K562 (cell line): ENCODE results near the gene ZGLP1. TPM values are rescaled to one million over a fixed set of nuclear protein-coding genes. Genes with fewer than 3 reads are reported as not detected.

Experiments used
- ATF1 ChIP-seq, 2 experiments: fragments of 450-650 bp in 1 of 2; IDR thresholded peaks; 2 replicates each; pipeline ENCODE4 v1.6.1; 2016; ENCODE audit warnings: missing compliant biosample characterization in 1 of 2, missing genetic modification characterization in 1 of 2
- EP300 ChIP-seq: IDR thresholded peaks from 2 replicates; pipeline ENCODE4 v1.6.1; 2012; ENCODE audit warnings: low read length, improper control_type of control experiment
- GATAD2A ChIP-seq: fragments of 450-650 bp; IDR thresholded peaks from 2 replicates; pipeline ENCODE4 v1.6.1; 2017
- GTF2F1 ChIP-seq: IDR thresholded peaks from 2 replicates; pipeline ENCODE4 v1.6.1; 2011; ENCODE audit warnings: low read depth, low read length, improper control_type of control experiment
- HNRNPL ChIP-seq: fragments of 200-400 bp; formaldehyde crosslinking; IDR thresholded peaks from 2 replicates; pipeline ENCODE4 v1.6.1; 2017; ENCODE audit warnings: low read depth, mild to moderate bottlenecking, low read length
- MXI1 ChIP-seq: IDR thresholded peaks from 2 replicates; pipeline ENCODE4 v1.6.1; 2011; ENCODE audit warnings: low read depth, mild to moderate bottlenecking, improper control_type of control experiment, low read length
- NR1H2 ChIP-seq: sonication (generic); formaldehyde crosslinking; IDR thresholded peaks from 2 replicates; pipeline ENCODE4 v1.4.0; 2020; ENCODE audit warnings: mild to moderate bottlenecking, missing genetic modification reagents
- NR2C2 ChIP-seq, 2 experiments: fragments of 200-800 bp in 1 of 2; sonication (Bioruptor generic) in 1 of 2; sonication (generic) in 1 of 2; formaldehyde crosslinking in 1 of 2; IDR thresholded peaks; 2 replicates each; pipeline versions ENCODE4 v1.6.1 to v1.8.0; 2016 to 2022; ENCODE audit warnings: mild to moderate bottlenecking in 1 of 2, missing compliant biosample characterization in 1 of 2, missing genetic modification characterization in 1 of 2, missing genetic modification reagents in 1 of 2
- RCOR1 ChIP-seq, 2 experiments: IDR thresholded peaks; 2 replicates each; pipeline ENCODE4 v1.6.1; 2012; ENCODE audit warnings: low read depth in 2 of 2, low read length in 2 of 2, borderline replicate concordance in 1 of 2, improper control_type of control experiment in 1 of 2
- TBL1XR1 ChIP-seq, 2 experiments: IDR thresholded peaks; 2 replicates each; pipeline ENCODE4 v1.6.1; 2012; ENCODE audit warnings: improper control_type of control experiment in 2 of 2, low read length in 2 of 2, mild to moderate bottlenecking in 1 of 2
- ZNF408 ChIP-seq: fragments of 250-450 bp; sonication (Bioruptor Pico); IDR thresholded peaks from 2 replicates; pipeline ENCODE4 v1.4.0; 2020; ENCODE audit warnings: low read depth, mild to moderate bottlenecking, moderate library complexity
- ZNF584 ChIP-seq: fragments of 200-800 bp; sonication (Bioruptor generic); IDR thresholded peaks from 2 replicates; pipeline ENCODE4 v1.6.1; 2016; ENCODE audit warnings: low read depth, mild to moderate bottlenecking, missing genetic modification characterization, missing compliant biosample characterization
- polyA plus RNA-seq, 8 experiments: library from polyadenylated mRNA; depleted of rRNA in 4 of 8; stranded (reverse) in 5 of 8; unstranded in 3 of 8; fragments of >200 nt; fragmentation: Nextera tagmentation in 2 of 8; fragmentation: Illumina TruSeq in 1 of 8; extraction: Ambion mirVana in 2 of 8; extraction: Trizol in 1 of 8; gene quantifications; 2 replicates each; pipeline versions ENCODE4 v1.2.1 to v1.2.3, GENCODE V29; 2011 to 2014; ENCODE audit warnings: inconsistent platforms in 1 of 8, missing spikeins in 1 of 8
- total RNA-seq, 7 experiments: library from RNA; depleted of rRNA in 6 of 7; stranded (reverse); fragments of >200 nt in 6 of 7; fragmentation: Illumina TruSeq in 2 of 7; extraction: Trizol in 2 of 7; gene quantifications; 2 replicates each; pipeline versions ENCODE4 v1.2.1 to v1.2.3, GENCODE V29; 2011 to 2021; ENCODE audit warnings: low replicate concordance in 1 of 7
- TF ChIP-seq, protein P1 (sequence below): fragments of 450-650 bp; IDR thresholded peaks from 2 replicates; pipeline ENCODE4 v1.6.1; 2016; ENCODE audit warnings: mild to moderate bottlenecking, moderate library complexity
- TF ChIP-seq, protein P2 (sequence below): sonication (generic); formaldehyde crosslinking; IDR thresholded peaks from 2 replicates; pipeline ENCODE4 v1.8.1; 2022; ENCODE audit warnings: missing genetic modification reagents

ZGLP1 gene
- total and polyA plus RNA-seq, 9 of the 15 experiments (the other 6 are each of a cell fraction or from before 2014, with no cell fraction given), result 0.24 to 4.5 (median 2.2) TPM

DNA sequence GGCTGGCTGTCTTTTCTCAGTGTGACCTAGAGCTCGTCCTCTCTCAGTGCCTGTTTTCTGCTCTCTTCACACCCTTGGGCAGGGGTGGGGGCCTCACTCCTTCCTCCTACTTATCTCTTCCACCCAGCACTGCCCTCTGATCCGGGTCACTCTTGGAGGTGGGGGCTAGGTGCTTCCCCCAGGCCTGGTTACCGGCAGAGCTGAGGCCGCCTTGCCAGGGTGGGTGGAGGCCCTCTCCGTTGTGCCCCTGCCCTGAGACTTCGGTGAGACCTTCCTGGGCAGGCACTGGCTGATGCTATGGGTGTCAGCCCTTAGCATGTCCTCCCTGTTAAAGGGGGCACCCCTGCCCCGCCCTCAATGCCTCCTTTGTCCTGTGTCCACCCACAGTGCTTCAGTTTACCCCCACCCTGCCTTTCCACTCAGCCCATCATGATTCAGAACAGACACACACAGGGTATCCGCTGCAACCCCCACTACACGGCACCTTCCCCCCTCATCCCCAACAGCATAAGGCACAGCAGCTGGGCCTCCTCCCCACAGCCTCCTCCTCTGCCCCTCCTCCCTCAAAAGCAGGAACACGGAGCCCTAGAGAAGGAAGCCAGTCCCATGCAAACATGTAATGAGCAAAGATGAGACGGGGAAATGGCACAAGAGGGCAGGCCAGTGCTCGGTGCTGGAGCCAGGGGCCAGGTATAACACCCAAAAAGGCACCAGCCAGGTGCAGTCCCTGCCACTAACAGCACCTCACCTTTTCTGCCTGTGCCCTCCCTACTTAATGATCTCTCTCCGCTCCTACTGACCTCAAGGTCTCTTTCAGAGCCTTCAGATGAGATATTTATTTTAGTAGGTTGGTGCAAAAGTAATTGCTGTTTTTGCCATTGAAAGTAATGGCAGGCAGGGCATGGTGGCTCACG lies 9.8 kb downstream of the ZGLP1 start (continued):
- TF ChIP-seq, protein P1, sequence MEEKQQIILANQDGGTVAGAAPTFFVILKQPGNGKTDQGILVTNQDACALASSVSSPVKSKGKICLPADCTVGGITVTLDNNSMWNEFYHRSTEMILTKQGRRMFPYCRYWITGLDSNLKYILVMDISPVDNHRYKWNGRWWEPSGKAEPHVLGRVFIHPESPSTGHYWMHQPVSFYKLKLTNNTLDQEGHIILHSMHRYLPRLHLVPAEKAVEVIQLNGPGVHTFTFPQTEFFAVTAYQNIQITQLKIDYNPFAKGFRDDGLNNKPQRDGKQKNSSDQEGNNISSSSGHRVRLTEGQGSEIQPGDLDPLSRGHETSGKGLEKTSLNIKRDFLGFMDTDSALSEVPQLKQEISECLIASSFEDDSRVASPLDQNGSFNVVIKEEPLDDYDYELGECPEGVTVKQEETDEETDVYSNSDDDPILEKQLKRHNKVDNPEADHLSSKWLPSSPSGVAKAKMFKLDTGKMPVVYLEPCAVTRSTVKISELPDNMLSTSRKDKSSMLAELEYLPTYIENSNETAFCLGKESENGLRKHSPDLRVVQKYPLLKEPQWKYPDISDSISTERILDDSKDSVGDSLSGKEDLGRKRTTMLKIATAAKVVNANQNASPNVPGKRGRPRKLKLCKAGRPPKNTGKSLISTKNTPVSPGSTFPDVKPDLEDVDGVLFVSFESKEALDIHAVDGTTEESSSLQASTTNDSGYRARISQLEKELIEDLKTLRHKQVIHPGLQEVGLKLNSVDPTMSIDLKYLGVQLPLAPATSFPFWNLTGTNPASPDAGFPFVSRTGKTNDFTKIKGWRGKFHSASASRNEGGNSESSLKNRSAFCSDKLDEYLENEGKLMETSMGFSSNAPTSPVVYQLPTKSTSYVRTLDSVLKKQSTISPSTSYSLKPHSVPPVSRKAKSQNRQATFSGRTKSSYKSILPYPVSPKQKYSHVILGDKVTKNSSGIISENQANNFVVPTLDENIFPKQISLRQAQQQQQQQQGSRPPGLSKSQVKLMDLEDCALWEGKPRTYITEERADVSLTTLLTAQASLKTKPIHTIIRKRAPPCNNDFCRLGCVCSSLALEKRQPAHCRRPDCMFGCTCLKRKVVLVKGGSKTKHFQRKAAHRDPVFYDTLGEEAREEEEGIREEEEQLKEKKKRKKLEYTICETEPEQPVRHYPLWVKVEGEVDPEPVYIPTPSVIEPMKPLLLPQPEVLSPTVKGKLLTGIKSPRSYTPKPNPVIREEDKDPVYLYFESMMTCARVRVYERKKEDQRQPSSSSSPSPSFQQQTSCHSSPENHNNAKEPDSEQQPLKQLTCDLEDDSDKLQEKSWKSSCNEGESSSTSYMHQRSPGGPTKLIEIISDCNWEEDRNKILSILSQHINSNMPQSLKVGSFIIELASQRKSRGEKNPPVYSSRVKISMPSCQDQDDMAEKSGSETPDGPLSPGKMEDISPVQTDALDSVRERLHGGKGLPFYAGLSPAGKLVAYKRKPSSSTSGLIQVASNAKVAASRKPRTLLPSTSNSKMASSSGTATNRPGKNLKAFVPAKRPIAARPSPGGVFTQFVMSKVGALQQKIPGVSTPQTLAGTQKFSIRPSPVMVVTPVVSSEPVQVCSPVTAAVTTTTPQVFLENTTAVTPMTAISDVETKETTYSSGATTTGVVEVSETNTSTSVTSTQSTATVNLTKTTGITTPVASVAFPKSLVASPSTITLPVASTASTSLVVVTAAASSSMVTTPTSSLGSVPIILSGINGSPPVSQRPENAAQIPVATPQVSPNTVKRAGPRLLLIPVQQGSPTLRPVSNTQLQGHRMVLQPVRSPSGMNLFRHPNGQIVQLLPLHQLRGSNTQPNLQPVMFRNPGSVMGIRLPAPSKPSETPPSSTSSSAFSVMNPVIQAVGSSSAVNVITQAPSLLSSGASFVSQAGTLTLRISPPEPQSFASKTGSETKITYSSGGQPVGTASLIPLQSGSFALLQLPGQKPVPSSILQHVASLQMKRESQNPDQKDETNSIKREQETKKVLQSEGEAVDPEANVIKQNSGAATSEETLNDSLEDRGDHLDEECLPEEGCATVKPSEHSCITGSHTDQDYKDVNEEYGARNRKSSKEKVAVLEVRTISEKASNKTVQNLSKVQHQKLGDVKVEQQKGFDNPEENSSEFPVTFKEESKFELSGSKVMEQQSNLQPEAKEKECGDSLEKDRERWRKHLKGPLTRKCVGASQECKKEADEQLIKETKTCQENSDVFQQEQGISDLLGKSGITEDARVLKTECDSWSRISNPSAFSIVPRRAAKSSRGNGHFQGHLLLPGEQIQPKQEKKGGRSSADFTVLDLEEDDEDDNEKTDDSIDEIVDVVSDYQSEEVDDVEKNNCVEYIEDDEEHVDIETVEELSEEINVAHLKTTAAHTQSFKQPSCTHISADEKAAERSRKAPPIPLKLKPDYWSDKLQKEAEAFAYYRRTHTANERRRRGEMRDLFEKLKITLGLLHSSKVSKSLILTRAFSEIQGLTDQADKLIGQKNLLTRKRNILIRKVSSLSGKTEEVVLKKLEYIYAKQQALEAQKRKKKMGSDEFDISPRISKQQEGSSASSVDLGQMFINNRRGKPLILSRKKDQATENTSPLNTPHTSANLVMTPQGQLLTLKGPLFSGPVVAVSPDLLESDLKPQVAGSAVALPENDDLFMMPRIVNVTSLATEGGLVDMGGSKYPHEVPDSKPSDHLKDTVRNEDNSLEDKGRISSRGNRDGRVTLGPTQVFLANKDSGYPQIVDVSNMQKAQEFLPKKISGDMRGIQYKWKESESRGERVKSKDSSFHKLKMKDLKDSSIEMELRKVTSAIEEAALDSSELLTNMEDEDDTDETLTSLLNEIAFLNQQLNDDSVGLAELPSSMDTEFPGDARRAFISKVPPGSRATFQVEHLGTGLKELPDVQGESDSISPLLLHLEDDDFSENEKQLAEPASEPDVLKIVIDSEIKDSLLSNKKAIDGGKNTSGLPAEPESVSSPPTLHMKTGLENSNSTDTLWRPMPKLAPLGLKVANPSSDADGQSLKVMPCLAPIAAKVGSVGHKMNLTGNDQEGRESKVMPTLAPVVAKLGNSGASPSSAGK, result peak; percentile 74
- TF ChIP-seq EP300 (peak; percentile 89), ZNF408 (CRISPR knock-in tag) (no peak), ATF1 (CRISPR knock-in tag; IDR thresholded peaks at IDR 0.05) (no peak), ATF1 (tag; IDR thresholded peaks at IDR 0.05) (peak; percentile 69), TBL1XR1 (IDR thresholded peaks at IDR 0.05; ENCODE audit: low read length in 2 of 2) (peak in 1 of 2 experiments; percentile 53; a peak in 1 of 4 replicates), NR2C2 (CRISPR knock-in tag; IDR thresholded peaks at IDR 0.05) (peak; percentile 79; the same call in 1 of the 2 replicates), NR2C2 (tag; IDR thresholded peaks at IDR 0.05) (peak; percentile 64; the same call in 1 of the 2 replicates), GATAD2A (peak; percentile 93; the same call in 1 of the 2 replicates), GTF2F1 (no peak), HNRNPL (0 out of 2 replicates have a peak, but pooled peaks have one; percentile 79), NR1H2 (CRISPR knock-in tag) (no peak), RCOR1 (IDR thresholded peaks at IDR 0.05; ENCODE audit: borderline replicate concordance in 1 of 2, low read depth in 2 of 2, low read length in 2 of 2) (peak; percentile 45 to 67; a peak in 3 of 4 replicates), ZNF584 (CRISPR knock-in tag) (peak; percentile 72; the same call in 1 of the 2 replicates), MXI1 (0 out of 2 replicates have a peak, but pooled peaks have one; percentile 1)
- TF ChIP-seq, protein P2, sequence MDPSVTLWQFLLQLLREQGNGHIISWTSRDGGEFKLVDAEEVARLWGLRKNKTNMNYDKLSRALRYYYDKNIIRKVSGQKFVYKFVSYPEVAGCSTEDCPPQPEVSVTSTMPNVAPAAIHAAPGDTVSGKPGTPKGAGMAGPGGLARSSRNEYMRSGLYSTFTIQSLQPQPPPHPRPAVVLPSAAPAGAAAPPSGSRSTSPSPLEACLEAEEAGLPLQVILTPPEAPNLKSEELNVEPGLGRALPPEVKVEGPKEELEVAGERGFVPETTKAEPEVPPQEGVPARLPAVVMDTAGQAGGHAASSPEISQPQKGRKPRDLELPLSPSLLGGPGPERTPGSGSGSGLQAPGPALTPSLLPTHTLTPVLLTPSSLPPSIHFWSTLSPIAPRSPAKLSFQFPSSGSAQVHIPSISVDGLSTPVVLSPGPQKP (CRISPR knock-in tag), result 0 out of 2 replicates have a peak, but pooled peaks have one; percentile 53
